ENCODE results near the gene LPP. TPM values are rescaled to one million over a fixed set of nuclear protein-coding genes. Genes with fewer than 3 reads are reported as not detected.

The LPP gene
- total RNA-seq, 4 donors from 2014 or later = 1,872 to 3,079 (median 2,300) TPM

- 84% methylated on average over 6 of the region's 6 CpGs for WGBS
- peaks cover 9 to 85% (median 59%) of the 10 kb centered on the region in 4 donors for H3K4me1 ChIP-seq
These were observed 311.4 kb downstream of the LPP start for GRCh38 chr3:188465311-188465710.

GRCh38 chr3:188468196-188468595 is 314.2 kb downstream of the LPP start:
- TF ChIP-seq CTCF (IDR thresholded peaks at IDR 0.05) (no peak), POLR2AphosphoS5 (IDR thresholded peaks at IDR 0.05) (peak in 1 of 2 donors; percentile 4), POLR2A (IDR thresholded peaks at IDR 0.05; ENCODE audit: low read depth) (no peak)
- 87% methylated on average over 2 of the region's 2 CpGs for WGBS
- DNase-seq (ENCODE audit: extremely low spot score) = no peak
- Histone ChIP-seq H3K36me3 (no peaks in the 10 kb centered on the region), H3K9me3 (no peaks in the 10 kb centered on the region), H3K27me3 (no peaks in the 10 kb centered on the region), H3K4me1 (peaks cover 22 to 99% (median 79%) of the 10 kb centered on the region in 4 donors), H3K4me3 (no peak overlapping the region), H3K27ac (replicated peaks in 1 of 4) (peak overlapping the region; percentile 46 to 71 (median 55))
- intact Hi-C loops (cut with DNase I) = no loop called here

More at GRCh38 chr3:188465311-188465710, 311.4 kb downstream of the LPP start:
- TF ChIP-seq POLR2A (IDR thresholded peaks at IDR 0.05; ENCODE audit: low read depth) (no peak), EP300 (IDR thresholded peaks at IDR 0.05) (no peak), POLR2AphosphoS5 (IDR thresholded peaks at IDR 0.05) (no peak), CTCF (IDR thresholded peaks at IDR 0.05) (no peak)
- intact Hi-C loops (cut with DNase I) = no loop called here
- peak overlapping the region in 1 of 4 donors; percentile 7 for H3K27ac ChIP-seq (replicated peaks in 1 of 4)
- H3K9me3 ChIP-seq = no peaks in the 10 kb centered on the region
- no peaks in the 10 kb centered on the region for H3K27me3 ChIP-seq
- no peak for DNase-seq (ENCODE audit: extremely low spot score)
- no peaks in the 10 kb centered on the region for H3K36me3 ChIP-seq
- H3K4me3 ChIP-seq = no peak overlapping the region

GRCh38 chr3:188468662-188469061 is 314.7 kb downstream of the LPP start:
- H3K36me3 ChIP-seq = no peaks in the 10 kb centered on the region
- TF ChIP-seq CTCF (IDR thresholded peaks at IDR 0.05) (no peak), POLR2AphosphoS5 (IDR thresholded peaks at IDR 0.05) (peak in 1 of 2 donors; percentile 4)
- H3K4me3 ChIP-seq = no peak overlapping the region
- intact Hi-C loops (cut with DNase I) = no loop called here
- no peaks in the 10 kb centered on the region for H3K9me3 ChIP-seq
- 46% methylated on average over 3 of the region's 3 CpGs for WGBS
- H3K4me1 ChIP-seq = peaks cover 22 to 99% (median 78%) of the 10 kb centered on the region in 4 donors
- peak overlapping the region; percentile 46 to 71 (median 55) for H3K27ac ChIP-seq (replicated peaks in 1 of 4)
- no peak for DNase-seq (ENCODE audit: extremely low spot score)
- no peaks in the 10 kb centered on the region for H3K27me3 ChIP-seq

GRCh38 chr3:188469228-188469885 is 315.4 kb downstream of the LPP start:
- no peak for TF ChIP-seq CTCF (IDR thresholded peaks at IDR 0.05)
- no peak for TF ChIP-seq POLR2A (IDR thresholded peaks at IDR 0.05; ENCODE audit: low read depth)
- peak in 1 of 2 donors; percentile 49 for TF ChIP-seq POLR2AphosphoS5 (IDR thresholded peaks at IDR 0.05)
- no peak for TF ChIP-seq EP300 (IDR thresholded peaks at IDR 0.05)
- no peak overlapping the region for H3K4me3 ChIP-seq
- no peaks in the 10 kb centered on the region for H3K27me3 ChIP-seq
- intact Hi-C loops (cut with DNase I) = no loop called here
- DNase-seq (ENCODE audit: extremely low spot score) = no peak
- H3K4me1 ChIP-seq = peaks cover 22 to 99% (median 77%) of the 10 kb centered on the region in 4 donors
- WGBS = 70% methylated on average over 10 of the region's 10 CpGs
- peak overlapping the region; percentile 46 to 71 (median 55) for H3K27ac ChIP-seq (replicated peaks in 1 of 4)
- H3K36me3 ChIP-seq = no peaks in the 10 kb centered on the region
- H3K9me3 ChIP-seq = no peaks in the 10 kb centered on the region
